Activated naive CD4-positive, alpha-beta T cell treated with anti-CD3 and anti-CD28 coated beads, Interleukin-2, amount 50 U/mL, for 72 hours (primary cell): ENCODE data around the gene ALKBH3. TPM values are rescaled to one million over a fixed set of nuclear protein-coding genes. Genes with fewer than 3 reads are reported as not detected.

Source experiments
- ATAC-seq, 2 donors: fragments of 150-1000 bp; cut with Tn5 transposase; 2 replicates each; pipeline ENCODE4 v1.10.0; 2021; ENCODE audit warnings: mild to moderate bottlenecking in 2 of 2, moderate library complexity in 2 of 2
- DNase-seq, 2 donors: peaks; one replicate each; pipeline ENCODE4 v3.0.0; 2021 to 2022; ENCODE audit warnings: low spot score in 2 of 2
- H3K27ac Mint-ChIP-seq, 2 donors: one replicate each; pipeline ENCODE4 v1.8.0; 2022; ENCODE audit warnings: mild to moderate bottlenecking in 2 of 2, mixed read lengths in 2 of 2
- H3K36me3 Mint-ChIP-seq, 2 donors: one replicate each; pipeline ENCODE4 v1.8.0; 2022; ENCODE audit warnings: mixed read lengths in 2 of 2
- H3K9me3 Mint-ChIP-seq, 2 donors: one replicate each; pipeline ENCODE4 v1.8.0; 2022; ENCODE audit warnings: mixed read lengths in 2 of 2
- total RNA-seq, 2 donors: library from RNA; stranded (reverse); gene quantifications; one replicate each; pipeline ENCODE4 v1.2.3, GENCODE V29; 2022

ALKBH3 gene
- total RNA-seq, 2 donors from 2014 or later, result 35.5 to 42.3 TPM

- no peak for ATAC-seq
- no peak overlapping the region for H3K27ac Mint-ChIP-seq
- H3K9me3 Mint-ChIP-seq, result peaks cover 0 to 5% of the 10 kb centered on the region in 2 donors
Measured at GRCh38 chr11:43957571-43957970, 76.9 kb downstream of the ALKBH3 start.

GRCh38 chr11:43959321-43959995, 78.8 kb downstream of the ALKBH3 start:
- Mint-ChIP-seq H3K9me3 (peaks cover 0 to 5% of the 10 kb centered on the region in 2 donors), H3K27ac (no peak overlapping the region), H3K36me3 (no peaks in the 10 kb centered on the region)
- ATAC-seq (no peak), DNase-seq (no peak)

More at GRCh38 chr11:43957571-43957970, 76.9 kb downstream of the ALKBH3 start:
- no peaks in the 10 kb centered on the region for H3K36me3 Mint-ChIP-seq
- DNase-seq, result no peak

DNA sequence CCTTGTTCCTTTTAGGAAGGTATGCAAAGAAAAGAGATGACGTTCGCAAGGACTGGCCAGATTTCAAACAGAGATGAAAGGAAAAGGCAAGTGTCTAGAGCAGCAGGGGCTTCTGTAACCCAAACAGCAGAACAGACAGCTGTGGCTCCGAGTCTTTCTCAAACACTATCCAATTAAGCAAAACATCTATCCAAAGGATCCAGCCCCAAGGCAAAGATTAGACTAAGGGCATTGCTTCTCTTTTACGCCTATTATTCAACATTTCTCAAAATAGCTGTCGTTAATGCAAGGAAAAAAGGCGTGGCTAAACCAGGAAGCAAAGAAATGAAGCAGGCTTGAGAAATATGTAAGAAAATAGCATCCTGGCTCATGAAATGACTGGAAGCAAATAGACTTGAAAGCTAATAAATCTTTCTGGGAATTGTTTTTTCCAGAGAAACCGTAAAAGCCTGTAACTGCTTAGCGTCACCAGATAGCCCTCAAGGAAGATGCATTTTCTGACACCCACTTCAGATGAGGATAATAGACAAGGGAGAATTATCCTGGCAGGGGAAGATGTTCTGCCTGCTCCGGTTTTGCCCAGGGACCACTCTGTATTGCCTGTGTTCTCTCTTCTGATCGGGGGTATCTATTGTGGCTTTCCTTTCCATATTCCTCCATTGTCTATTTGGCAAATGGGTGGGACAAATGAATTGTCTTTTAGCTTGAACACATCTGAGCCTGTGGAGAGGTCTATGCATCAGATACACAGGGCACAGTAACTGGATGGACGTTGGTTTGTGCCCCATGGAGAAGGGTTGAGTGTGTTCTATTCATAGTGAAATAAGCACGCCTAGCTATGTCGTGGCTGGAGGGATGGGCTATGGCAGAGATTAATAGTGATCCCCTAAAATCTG, 82.0 kb downstream of the ALKBH3 start:
- peaks cover 0 to 7% of the 10 kb centered on the region in 2 donors for H3K9me3 Mint-ChIP-seq
- DNase-seq (no peak), ATAC-seq (no peak)
- H3K36me3 Mint-ChIP-seq, result no peaks in the 10 kb centered on the region
- no peak overlapping the region for H3K27ac Mint-ChIP-seq

DNA sequence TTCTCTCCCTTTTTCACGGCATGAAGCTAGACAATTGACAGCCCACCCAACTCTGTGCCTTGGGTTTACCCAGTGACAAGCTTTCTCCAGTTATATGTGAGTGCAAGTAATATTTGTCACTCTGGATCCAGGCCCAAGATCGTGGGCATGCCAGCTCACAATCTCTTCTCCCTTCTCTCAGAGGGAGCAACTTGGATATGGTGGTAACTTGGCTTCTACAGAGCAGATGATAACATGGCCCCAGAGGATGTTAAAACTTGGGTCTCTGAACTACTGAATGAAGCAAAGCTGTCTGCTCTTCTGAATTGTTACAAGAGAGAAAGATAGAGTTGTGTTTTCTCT, 82.6 kb downstream of the ALKBH3 start:
- DNase-seq (no peak), ATAC-seq (no peak)
- no peak overlapping the region for H3K27ac Mint-ChIP-seq
- H3K9me3 Mint-ChIP-seq, result peaks cover 0 to 7% of the 10 kb centered on the region in 2 donors
- H3K36me3 Mint-ChIP-seq, result no peaks in the 10 kb centered on the region

GRCh38 chr11:43967661-43968060, 87.0 kb downstream of the ALKBH3 start:
- Mint-ChIP-seq H3K9me3 (peaks cover 0 to 3% of the 10 kb centered on the region in 2 donors), H3K36me3 (no peaks in the 10 kb centered on the region)
- no peak for DNase-seq

GRCh38 chr11:43968719-43969118, 88.1 kb downstream of the ALKBH3 start:
- H3K27ac Mint-ChIP-seq, result no peak overlapping the region
- no peaks in the 10 kb centered on the region for H3K36me3 Mint-ChIP-seq
- H3K9me3 Mint-ChIP-seq, result peaks cover 5 to 7% of the 10 kb centered on the region in 2 donors
- no peak for DNase-seq
- ATAC-seq, result no peak

More at GRCh38 chr11:43967661-43968060, 87.0 kb downstream of the ALKBH3 start:
- H3K27ac Mint-ChIP-seq, result no peak overlapping the region
- ATAC-seq, result no peak

DNA sequence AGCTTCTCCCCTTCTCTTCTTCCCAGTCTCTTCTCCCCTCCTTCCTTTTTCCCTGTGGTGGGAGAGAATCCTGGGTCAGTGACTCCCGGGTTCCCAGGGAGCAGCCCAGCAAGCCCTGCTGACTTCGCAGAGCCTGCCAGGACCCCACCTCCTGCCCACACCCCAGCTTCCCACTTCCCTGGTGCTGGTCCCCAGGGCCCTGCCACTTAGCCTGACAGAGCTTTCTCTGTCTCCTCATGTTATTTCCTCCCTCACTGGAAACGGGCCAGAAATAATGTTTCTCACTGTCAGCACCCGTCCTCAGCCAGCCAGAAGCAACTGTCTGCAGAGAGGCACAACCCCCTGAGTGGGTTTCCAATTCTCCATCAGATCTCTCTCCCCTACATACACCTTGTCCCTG, 88.9 kb downstream of the ALKBH3 start:
- DNase-seq, result no peak
- Mint-ChIP-seq H3K36me3 (peaks cover 3 to 5% of the 10 kb centered on the region in 2 donors), H3K9me3 (peaks cover 5 to 11% of the 10 kb centered on the region in 2 donors), H3K27ac (no peak overlapping the region)
- ATAC-seq, result no peak

Other genes with a start within 250 kb of the ALKBH3 start
- 10 to 100 TPM; 38.7 to 55.7 TPM for gene HSD17B12, start 200.1 kb upstream of the ALKBH3 start, total RNA-seq
- under 1 TPM; 0.11 to 0.49 TPM for gene C11orf96, start 61.8 kb downstream of the ALKBH3 start, total RNA-seq
- under 1 TPM in 1 of 2 donors, not detected in 1; 0.11 TPM for gene ACCSL, start 167.2 kb downstream of the ALKBH3 start, total RNA-seq
- 1 to 10 TPM; 5.4 to 8.5 TPM for gene ACCS, start 185.4 kb downstream of the ALKBH3 start, total RNA-seq
- gene EXT2, start 214.8 kb downstream of the ALKBH3 start, total RNA-seq, result 10 to 100 TPM; 23.3 to 24.3 TPM